Heart left ventricle (tissue), 13 donors: Measurements from ENCODE around the gene C1QBP.

ENCODE experiments used
- CTCF ChIP-seq, 12 donors: fragments of 200-600 bp; sonication (generic) in 4 of 12; IDR thresholded peaks; one replicate each; pipeline versions ENCODE4 v1.5.0 to v1.8.0; 2018 to 2022; ENCODE audit warnings: antibody characterized with exemption in 12 of 12, mild to moderate bottlenecking in 5 of 12
- POLR2A ChIP-seq, 2 donors: fragments of 450-650 bp; IDR thresholded peaks; one replicate each; pipeline ENCODE4 v1.6.1; 2017; ENCODE audit warnings: antibody characterized with exemption in 2 of 2, mild to moderate bottlenecking in 2 of 2, moderate library complexity in 2 of 2
- donor health status: ischemic (EF 13 %, LVEDD 7.1; RV severe dilation, severe dysfunction).
- donor health status: DM: no; HTN: yes; CAD: no.
- donor health status: DM: no; HTN: no; CAD: no.
- donor health status: ischemic (EF 25% LVEDD 6.9; RV normal size, moderate dysfunction).
- donor health status: ischemic (EF 25% LVEDD 5.7; RV mildly dilated, moderate dysfunction).
- donor health status: ischemic (EF 35%, LVEDD 5.7; RV mildly dilated, moderate dysfunction).
- donor health status: nonischemic (EF 11% LVEDD 7.7; RV severe dilation, severe dysfunction).
- donor health status: DM: yes; HTN: yes; CAD: no.
- donor health status: PGD.
- donor health status: ischemic (EF 29% LVEDD 5.4; RV normal size, mild dysfunction).
- donor health status: nonischemic (EF 23%, LVEDD 6.1; RV moderate dilation, normal function).

DNA sequence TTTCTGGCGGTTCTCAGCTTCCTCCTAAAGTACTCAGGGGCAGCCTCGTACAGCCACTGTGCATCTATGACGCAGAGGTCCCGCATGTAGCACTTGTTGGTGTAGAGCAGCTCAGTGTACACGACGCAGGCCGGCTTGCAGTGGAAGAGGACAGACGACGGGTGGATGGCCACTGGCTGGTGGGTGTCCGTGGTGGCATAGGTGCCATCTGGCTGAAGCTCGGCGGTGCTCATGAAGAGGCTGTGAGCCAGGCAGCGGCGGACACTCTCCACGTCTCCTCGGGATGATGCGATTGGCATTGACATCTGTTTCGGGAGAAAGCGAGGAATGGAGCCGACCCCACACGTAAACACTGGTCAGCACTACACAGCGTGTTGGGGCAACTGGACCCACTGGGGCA, 5.3 kb upstream of the C1QBP start:
- TF ChIP-seq CTCF (IDR thresholded peaks at IDR 0.05): no peak
- TF ChIP-seq POLR2A (IDR thresholded peaks at IDR 0.05): no peak
